ENCODE measurements around the gene EBF4. TPM values are rescaled to one million over a fixed set of nuclear protein-coding genes. Genes with fewer than 3 reads are reported as not detected.

Gene EBF4
- total and polyA plus RNA-seq, 2 donors (not counting 1 experiment from before 2014, with no cell fraction given) = 0.81 to 5.0 TPM

DNA sequence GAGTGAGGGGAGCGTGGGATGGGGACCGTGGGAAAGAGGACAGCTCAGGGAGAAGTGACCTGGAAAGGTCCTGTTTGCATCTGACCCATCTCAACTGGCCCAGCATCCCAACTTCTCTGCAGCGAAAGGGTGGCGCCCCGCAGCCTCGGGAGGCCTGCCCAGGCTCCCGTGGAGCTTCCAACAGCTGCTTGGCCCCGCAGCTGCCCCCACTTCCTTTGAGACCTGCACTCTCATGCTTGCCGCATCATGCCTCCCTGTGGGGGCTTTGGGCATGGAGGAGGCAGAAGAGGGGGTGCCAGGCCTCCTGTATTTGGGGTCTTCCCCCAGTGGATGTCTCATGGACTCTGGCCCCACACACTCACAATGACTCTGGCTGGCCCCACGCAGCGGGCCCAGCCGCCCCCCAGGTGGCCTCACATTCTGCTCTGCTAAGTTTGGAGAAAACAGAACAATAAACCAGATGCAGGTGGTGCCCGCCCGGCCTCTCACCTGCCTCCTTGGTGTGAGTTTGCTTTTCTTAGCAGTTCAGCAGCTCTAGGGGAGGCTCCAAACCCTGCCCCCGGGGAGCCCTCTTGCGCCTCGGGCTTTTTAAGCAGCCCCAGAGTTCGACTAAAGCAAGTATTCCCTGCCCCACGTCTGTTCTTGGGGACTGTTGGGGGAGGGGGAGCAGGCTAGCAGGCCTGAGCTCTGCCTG is 67.2 kb downstream of the EBF4 start:
- Histone ChIP-seq H3K79me2 (ENCODE audit: control insufficient read depth, insufficient read depth, low read length) (no peaks in the 10 kb centered on the region), H3K4me3 (ENCODE audit: control extremely low read depth in 1 of 5, extremely low read depth in 1 of 5, insufficient read depth in 1 of 5, low read depth in 2 of 5, low read length in 4 of 5) (no peak overlapping the region), H3K4me1 (ENCODE audit: control insufficient read depth in 2 of 2, insufficient read depth in 2 of 2, low read length in 2 of 2) (no peaks in the 10 kb centered on the region), H3K9ac (ENCODE audit: low read length) (no peak overlapping the region), H3K27ac (ENCODE audit: low read length in 2 of 2) (no peak overlapping the region), H3K9me3 (ENCODE audit: control extremely low read depth in 1 of 3, control insufficient read depth in 2 of 3, insufficient read depth in 1 of 3, low read length in 2 of 3) (no peaks in the 10 kb centered on the region), H2AFZ (ENCODE audit: insufficient read depth, low read depth, low read length, poor library complexity, severe bottlenecking) (no peak overlapping the region), H3K27me3 (replicated peaks in 1 of 4; ENCODE audit: control extremely low read depth in 1 of 4, control insufficient read depth in 3 of 4, insufficient read depth in 4 of 4, low read length in 3 of 4) (peaks cover 0 to 61% (median 20%) of the 10 kb centered on the region in 4 experiments), H3K36me3 (replicated peaks in 1 of 2; ENCODE audit: control extremely low read depth in 1 of 2, control insufficient read depth in 1 of 2, extremely low read depth in 1 of 2, insufficient read depth in 2 of 2, low read length in 1 of 2) (no peaks in the 10 kb centered on the region), H4K20me1 (ENCODE audit: control insufficient read depth, insufficient read depth, low read length, poor library complexity, severe bottlenecking) (no peaks in the 10 kb centered on the region), H3K4me2 (replicated peaks; ENCODE audit: low read depth, low read length, poor library complexity, severe bottlenecking) (no peak overlapping the region)
- ATAC-seq (ENCODE audit: low read depth) = no peak
- Mint-ChIP-seq H3K27me3 (peaks cover 58% of the 10 kb centered on the region), H3K4me3 (no peak overlapping the region), H3K27ac (no peak overlapping the region), H3K9me3 (ENCODE audit: insufficient read depth) (no peaks in the 10 kb centered on the region), H3K4me1 (no peaks in the 10 kb centered on the region)
- CTCF ChIA-PET = interaction anchor here (0.5 kb wide), 1 partner anchor 571 kb away, joined by 5 read pairs; no protein-coding TSS in a partner anchor
- POLR2A ChIA-PET = no interaction called here
- 25% methylated on average over 16 of the region's 19 CpGs for WGBS (ENCODE audit: insufficient coverage)
- TF ChIP-seq, protein P1, sequence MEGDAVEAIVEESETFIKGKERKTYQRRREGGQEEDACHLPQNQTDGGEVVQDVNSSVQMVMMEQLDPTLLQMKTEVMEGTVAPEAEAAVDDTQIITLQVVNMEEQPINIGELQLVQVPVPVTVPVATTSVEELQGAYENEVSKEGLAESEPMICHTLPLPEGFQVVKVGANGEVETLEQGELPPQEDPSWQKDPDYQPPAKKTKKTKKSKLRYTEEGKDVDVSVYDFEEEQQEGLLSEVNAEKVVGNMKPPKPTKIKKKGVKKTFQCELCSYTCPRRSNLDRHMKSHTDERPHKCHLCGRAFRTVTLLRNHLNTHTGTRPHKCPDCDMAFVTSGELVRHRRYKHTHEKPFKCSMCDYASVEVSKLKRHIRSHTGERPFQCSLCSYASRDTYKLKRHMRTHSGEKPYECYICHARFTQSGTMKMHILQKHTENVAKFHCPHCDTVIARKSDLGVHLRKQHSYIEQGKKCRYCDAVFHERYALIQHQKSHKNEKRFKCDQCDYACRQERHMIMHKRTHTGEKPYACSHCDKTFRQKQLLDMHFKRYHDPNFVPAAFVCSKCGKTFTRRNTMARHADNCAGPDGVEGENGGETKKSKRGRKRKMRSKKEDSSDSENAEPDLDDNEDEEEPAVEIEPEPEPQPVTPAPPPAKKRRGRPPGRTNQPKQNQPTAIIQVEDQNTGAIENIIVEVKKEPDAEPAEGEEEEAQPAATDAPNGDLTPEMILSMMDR (IDR thresholded peaks at IDR 0.05) = no peak
- TF ChIP-seq EZH2 (IDR thresholded peaks at IDR 0.05; ENCODE audit: borderline replicate concordance, insufficient read depth, low read depth, low read length, poor library complexity, severe bottlenecking) = no peak
- DNase-seq = no peak
- intact Hi-C loops (cut with micrococcal nuclease) = no loop called here

DNA sequence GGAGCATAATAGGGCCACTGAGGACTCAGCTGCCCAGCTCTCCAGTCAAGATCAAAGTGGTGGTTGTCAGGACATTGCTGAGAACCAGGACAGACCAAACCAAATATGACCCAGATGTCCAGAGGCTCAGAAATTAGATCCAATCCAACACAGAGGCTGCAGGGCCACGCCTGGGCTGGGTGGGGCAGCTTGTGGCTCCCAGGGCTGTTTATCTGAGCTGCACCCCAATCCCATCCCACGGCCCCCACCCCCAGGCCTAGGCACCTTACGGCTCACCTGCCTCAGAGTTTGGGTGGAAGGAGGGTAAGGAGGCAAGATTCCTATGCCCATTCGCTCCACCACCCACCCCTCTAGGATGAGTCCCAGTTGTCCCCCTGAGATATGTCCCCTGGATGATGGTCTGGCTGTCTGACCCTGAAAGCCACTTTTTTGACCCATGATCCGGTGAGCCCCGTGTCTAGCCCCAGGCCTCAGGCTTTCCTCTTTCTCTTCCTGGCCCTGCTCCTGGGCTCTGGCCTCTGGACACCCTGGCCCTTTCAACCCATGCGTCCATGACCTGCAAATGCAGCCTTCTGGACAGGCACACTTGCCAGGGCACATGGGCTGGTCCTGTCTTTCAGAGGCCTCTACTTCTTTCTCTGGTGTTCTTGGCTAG is 67.8 kb downstream of the EBF4 start:
- no peak overlapping the region for H3K4me2 ChIP-seq (replicated peaks; ENCODE audit: low read depth, low read length, poor library complexity, severe bottlenecking)

More for the DNA sequence above, 67.8 kb downstream of the EBF4 start:
- POLR2A ChIA-PET = no interaction called here
- H3K4me1 ChIP-seq (ENCODE audit: control insufficient read depth in 2 of 2, insufficient read depth in 2 of 2, low read length in 2 of 2) = no peaks in the 10 kb centered on the region
- CTCF ChIA-PET = no interaction called here
- H3K27ac ChIP-seq (ENCODE audit: low read length in 2 of 2) = no peak overlapping the region
- no peaks in the 10 kb centered on the region for H4K20me1 ChIP-seq (ENCODE audit: control insufficient read depth, insufficient read depth, low read length, poor library complexity, severe bottlenecking)
- no peak overlapping the region for H3K9ac ChIP-seq (ENCODE audit: low read length)
- 95% methylated on average over 4 of the region's 7 CpGs for WGBS (ENCODE audit: insufficient coverage)
- no peaks in the 10 kb centered on the region for H3K36me3 ChIP-seq (replicated peaks in 1 of 2; ENCODE audit: control extremely low read depth in 1 of 2, control insufficient read depth in 1 of 2, extremely low read depth in 1 of 2, insufficient read depth in 2 of 2, low read length in 1 of 2)
- H2AFZ ChIP-seq (ENCODE audit: insufficient read depth, low read depth, low read length, poor library complexity, severe bottlenecking) = no peak overlapping the region
- no peaks in the 10 kb centered on the region for H3K4me1 Mint-ChIP-seq
- no peak overlapping the region for H3K4me3 Mint-ChIP-seq
- no peak overlapping the region for H3K4me3 ChIP-seq (ENCODE audit: control extremely low read depth in 1 of 5, extremely low read depth in 1 of 5, insufficient read depth in 1 of 5, low read depth in 2 of 5, low read length in 4 of 5)
- no peak for DNase-seq
- H3K79me2 ChIP-seq (ENCODE audit: control insufficient read depth, insufficient read depth, low read length) = no peaks in the 10 kb centered on the region
- intact Hi-C loops (cut with micrococcal nuclease) = no loop called here
- no peak for ATAC-seq (ENCODE audit: low read depth)
- no peaks in the 10 kb centered on the region for H3K9me3 Mint-ChIP-seq (ENCODE audit: insufficient read depth)
- H3K27me3 Mint-ChIP-seq = peaks cover 53% of the 10 kb centered on the region
- no peak overlapping the region for H3K27ac Mint-ChIP-seq
- TF ChIP-seq, protein P1 (IDR thresholded peaks at IDR 0.05) = no peak
- TF ChIP-seq EZH2 (IDR thresholded peaks at IDR 0.05; ENCODE audit: borderline replicate concordance, insufficient read depth, low read depth, low read length, poor library complexity, severe bottlenecking) = no peak
- H3K9me3 ChIP-seq (ENCODE audit: control extremely low read depth in 1 of 3, control insufficient read depth in 2 of 3, insufficient read depth in 1 of 3, low read length in 2 of 3) = no peaks in the 10 kb centered on the region
- peaks cover 0 to 54% (median 18%) of the 10 kb centered on the region in 4 experiments for H3K27me3 ChIP-seq (replicated peaks in 1 of 4; ENCODE audit: control extremely low read depth in 1 of 4, control insufficient read depth in 3 of 4, insufficient read depth in 4 of 4, low read length in 3 of 4)
